AG09309 (cell line): ENCODE data around the gene SIRT2.

Experiments used
- DNase-seq: peaks from one replicate; pipeline ENCODE4 v3.0.0-alpha.2; 2010; ENCODE audit warnings: low read depth
- H3K4me3 ChIP-seq: 2 replicates; pipeline ENCODE4 v1.5.1; 2011; ENCODE audit warnings: mild to moderate bottlenecking, low read depth, low read length, moderate library complexity; ENCODE audit not compliant: control insufficient read depth
- CTCF ChIP-seq: IDR thresholded peaks from 2 replicates; pipeline ENCODE4 v1.5.1; 2011; ENCODE audit warnings: mild to moderate bottlenecking, low read depth, low read length, inconsistent platforms; ENCODE audit not compliant: insufficient read depth, control insufficient read depth; ENCODE audit errors: missing control alignments

The SIRT2 gene

GRCh38 chr19:38849147-38849859 is 50.1 kb downstream of the SIRT2 start:
- DNase-seq, result peak; percentile 62
- TF ChIP-seq CTCF, result no peak
- H3K4me3 ChIP-seq, result peak overlapping the region; percentile 60

GRCh38 chr19:38848299-38849146 is 50.9 kb downstream of the SIRT2 start:
- H3K4me3 ChIP-seq, result peak overlapping the region; percentile 60
- no peak for DNase-seq
- no peak for TF ChIP-seq CTCF

GRCh38 chr19:38846097-38846496 is 53.3 kb downstream of the SIRT2 start:
- DNase-seq, result no peak
- no peak for TF ChIP-seq CTCF
- H3K4me3 ChIP-seq, result no peak overlapping the region

- no peak for TF ChIP-seq CTCF
These were observed 53.9 kb downstream of the SIRT2 start for GRCh38 chr19:38845374-38846024.

GRCh38 chr19:38844093-38844686 is 55.2 kb downstream of the SIRT2 start:
- no peak for TF ChIP-seq CTCF
- H3K4me3 ChIP-seq, result no peak overlapping the region
- no peak for DNase-seq

More at GRCh38 chr19:38845374-38846024, 53.9 kb downstream of the SIRT2 start:
- no peak overlapping the region for H3K4me3 ChIP-seq
- no peak for DNase-seq

GRCh38 chr19:38843175-38843758 is 56.2 kb downstream of the SIRT2 start:
- no peak for DNase-seq
- no peak for TF ChIP-seq CTCF
- no peak overlapping the region for H3K4me3 ChIP-seq
